Gastrocnemius medialis (tissue), 4 donors: ENCODE data around the gene MED13. TPM values are rescaled to one million over a fixed set of nuclear protein-coding genes. Genes with fewer than 3 reads are reported as not detected.

Experiments
- ATAC-seq, 2 donors: fragments of 150-250 bp; one replicate each; pipeline ENCODE4 v1.9.1; 2016
- DNase-seq, 2 donors: peaks; one replicate each; pipeline ENCODE4 v3.0.0-alpha.2; 2019
- H3K27ac ChIP-seq, 4 donors: fragments of 200-600 bp; sonication (generic); 1 replicate in 1 of 4; 2 replicates in 3 of 4; pipeline ENCODE4 v1.5.1; 2016 to 2018; ENCODE audit warnings: mild to moderate bottlenecking in 2 of 4, moderate library complexity in 1 of 4
- H3K27me3 ChIP-seq, 3 donors: fragments of 200-600 bp; sonication (generic) in 2 of 3; 1 replicate in 1 of 3; 2 replicates in 2 of 3; pipeline versions ENCODE4 v1.5.1 to v1.6.0; 2016 to 2019; ENCODE audit warnings: mild to moderate bottlenecking in 1 of 3, moderate library complexity in 1 of 3
- H3K36me3 ChIP-seq, 2 donors: fragments of 200-600 bp; sonication (generic) in 1 of 2; one replicate each; pipeline ENCODE4 v1.5.1; 2017 to 2018
- H3K4me1 ChIP-seq, 2 donors: fragments of 200-600 bp; sonication (generic) in 1 of 2; one replicate each; pipeline ENCODE4 v1.5.1; 2016 to 2017; ENCODE audit warnings: mild to moderate bottlenecking in 2 of 2
- H3K4me3 ChIP-seq, 4 donors: fragments of 200-600 bp; sonication (generic) in 3 of 4; 1 replicate in 1 of 4; 2 replicates in 3 of 4; pipeline ENCODE4 v1.5.1; 2016 to 2019; ENCODE audit warnings: mild to moderate bottlenecking in 2 of 4
- H3K9me3 ChIP-seq, 3 donors: fragments of 200-600 bp; sonication (generic) in 2 of 3; 1 replicate in 1 of 3; 2 replicates in 2 of 3; pipeline ENCODE4 v1.5.1; 2016 to 2019
- POLR2A ChIP-seq, 2 donors: fragments of 450-650 bp; IDR thresholded peaks; one replicate each; pipeline ENCODE4 v1.6.1; 2017; ENCODE audit warnings: antibody characterized with exemption in 2 of 2, mild to moderate bottlenecking in 2 of 2, moderate library complexity in 2 of 2
- in situ Hi-C, 4 donors: fragments of 200-750 bp; cut with MboI; loops; one replicate each; pipeline versions ENCODE4 v1.15.0 to v1.8.0; 2017; ENCODE audit warnings: low sequenced_read_pairs in 4 of 4
- intact Hi-C: fragments of 100-400 bp; cut with DNase I; formaldehyde crosslinking; loops from one replicate; pipeline ENCODE4 v1.15.1; 2023; ENCODE audit warnings: low total_unique reads
- total RNA-seq, 4 donors: library from RNA; depleted of rRNA; stranded (reverse); fragments of >200 nt; gene quantifications; one replicate each; pipeline versions ENCODE4 v1.1.0 to v1.2.3, GENCODE V29; 2016
- TF ChIP-seq, protein P1 (sequence below), 5 experiments: fragments of 450-650 bp in 3 of 5; fragments of 200-600 bp in 2 of 5; sonication (generic) in 2 of 5; IDR thresholded peaks in 4 of 5; conservative IDR thresholded peaks in 1 of 5; 1 replicate in 4 of 5; 2 replicates in 1 of 5; pipeline ENCODE4 v1.5.1; 2016 to 2019; ENCODE audit warnings: antibody characterized with exemption in 5 of 5, mild to moderate bottlenecking in 3 of 5, moderate library complexity in 3 of 5

The MED13 gene
- total RNA-seq, 4 donors from 2014 or later: 54.9 to 142 (median 67.8) TPM

DNA sequence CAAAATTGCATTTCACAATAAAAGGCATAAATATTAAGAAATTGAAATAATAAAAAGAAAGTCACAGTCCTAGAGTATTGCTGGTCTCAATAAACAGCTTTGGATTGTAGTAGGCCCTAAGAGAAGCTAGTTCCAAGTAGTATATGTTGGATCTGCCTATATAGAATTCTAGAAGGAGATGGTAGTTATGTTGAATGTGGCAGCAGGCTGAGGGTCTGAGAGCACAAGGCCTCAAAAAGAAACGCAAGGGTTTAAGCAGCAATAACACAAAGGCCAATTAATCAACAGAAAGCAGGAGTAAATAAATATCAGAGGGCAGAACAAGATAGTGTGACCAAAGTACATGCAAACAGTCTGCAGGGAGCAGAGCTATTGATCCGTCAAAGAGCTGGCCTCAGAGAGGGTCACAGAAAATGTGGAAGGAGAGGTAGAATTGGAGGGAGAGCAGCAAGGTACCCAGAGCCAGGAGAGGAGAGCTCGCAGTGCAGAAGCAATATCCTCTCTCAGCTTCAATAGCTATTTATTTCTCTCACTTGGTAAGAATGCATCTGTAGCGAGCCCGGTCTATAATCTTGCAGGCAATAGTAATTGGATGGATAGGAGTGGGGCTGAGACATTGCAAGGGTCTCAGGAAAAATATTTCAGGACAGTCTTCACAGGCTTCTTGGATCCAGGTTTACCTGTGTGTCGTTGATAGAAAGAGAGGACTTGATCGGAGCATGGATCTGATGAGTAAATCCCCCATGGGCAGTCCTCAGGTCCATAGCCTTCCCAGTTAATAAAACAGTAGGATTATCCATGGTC is 25.1 kb upstream of the MED13 start:
- Histone ChIP-seq H3K9me3 (no peaks in the 10 kb centered on the region), H3K36me3 (no peaks in the 10 kb centered on the region), H3K27me3 (no peaks in the 10 kb centered on the region), H3K27ac (no peak overlapping the region), H3K4me1 (no peaks in the 10 kb centered on the region), H3K4me3 (no peak overlapping the region)
- in situ Hi-C loops (no loop called here), intact Hi-C loops (no loop called here)
- DNase-seq: no peak
- ATAC-seq: no peak
- no peak for TF ChIP-seq POLR2A (IDR thresholded peaks at IDR 0.05)
- TF ChIP-seq, protein P1, sequence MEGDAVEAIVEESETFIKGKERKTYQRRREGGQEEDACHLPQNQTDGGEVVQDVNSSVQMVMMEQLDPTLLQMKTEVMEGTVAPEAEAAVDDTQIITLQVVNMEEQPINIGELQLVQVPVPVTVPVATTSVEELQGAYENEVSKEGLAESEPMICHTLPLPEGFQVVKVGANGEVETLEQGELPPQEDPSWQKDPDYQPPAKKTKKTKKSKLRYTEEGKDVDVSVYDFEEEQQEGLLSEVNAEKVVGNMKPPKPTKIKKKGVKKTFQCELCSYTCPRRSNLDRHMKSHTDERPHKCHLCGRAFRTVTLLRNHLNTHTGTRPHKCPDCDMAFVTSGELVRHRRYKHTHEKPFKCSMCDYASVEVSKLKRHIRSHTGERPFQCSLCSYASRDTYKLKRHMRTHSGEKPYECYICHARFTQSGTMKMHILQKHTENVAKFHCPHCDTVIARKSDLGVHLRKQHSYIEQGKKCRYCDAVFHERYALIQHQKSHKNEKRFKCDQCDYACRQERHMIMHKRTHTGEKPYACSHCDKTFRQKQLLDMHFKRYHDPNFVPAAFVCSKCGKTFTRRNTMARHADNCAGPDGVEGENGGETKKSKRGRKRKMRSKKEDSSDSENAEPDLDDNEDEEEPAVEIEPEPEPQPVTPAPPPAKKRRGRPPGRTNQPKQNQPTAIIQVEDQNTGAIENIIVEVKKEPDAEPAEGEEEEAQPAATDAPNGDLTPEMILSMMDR (IDR thresholded peaks at IDR 0.05 in 4 of 5, conservative IDR thresholded peaks at IDR 0.05 in 1 of 5): no peak

DNA sequence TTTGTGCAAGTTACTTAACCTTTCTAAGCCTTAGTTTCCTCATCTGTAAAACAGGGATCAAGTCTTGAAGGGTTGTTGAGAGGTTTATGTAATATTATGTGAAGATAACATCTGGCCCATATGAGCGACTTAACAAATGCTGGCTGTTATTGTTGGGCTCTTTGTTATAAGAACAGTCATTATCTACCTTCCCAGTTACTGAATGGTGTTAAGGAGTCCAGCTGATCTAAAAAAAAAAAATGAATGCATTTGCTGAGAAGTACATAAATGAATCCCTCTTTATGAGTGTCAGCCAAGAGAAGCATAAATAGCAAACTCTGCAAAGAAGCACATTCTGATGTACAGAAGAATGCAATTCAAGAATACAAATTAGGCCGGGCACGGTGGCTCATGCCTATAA is 24.3 kb upstream of the MED13 start:
- ATAC-seq: no peak
- Histone ChIP-seq H3K27ac (no peak overlapping the region), H3K36me3 (no peaks in the 10 kb centered on the region), H3K4me3 (no peak overlapping the region), H3K27me3 (no peaks in the 10 kb centered on the region), H3K9me3 (no peaks in the 10 kb centered on the region), H3K4me1 (no peaks in the 10 kb centered on the region)
- in situ Hi-C loops (no loop called here), intact Hi-C loops (no loop called here)
- DNase-seq: no peak
- no peak for TF ChIP-seq POLR2A (IDR thresholded peaks at IDR 0.05)
- TF ChIP-seq, protein P1 (IDR thresholded peaks at IDR 0.05 in 4 of 5, conservative IDR thresholded peaks at IDR 0.05 in 1 of 5): no peak

DNA sequence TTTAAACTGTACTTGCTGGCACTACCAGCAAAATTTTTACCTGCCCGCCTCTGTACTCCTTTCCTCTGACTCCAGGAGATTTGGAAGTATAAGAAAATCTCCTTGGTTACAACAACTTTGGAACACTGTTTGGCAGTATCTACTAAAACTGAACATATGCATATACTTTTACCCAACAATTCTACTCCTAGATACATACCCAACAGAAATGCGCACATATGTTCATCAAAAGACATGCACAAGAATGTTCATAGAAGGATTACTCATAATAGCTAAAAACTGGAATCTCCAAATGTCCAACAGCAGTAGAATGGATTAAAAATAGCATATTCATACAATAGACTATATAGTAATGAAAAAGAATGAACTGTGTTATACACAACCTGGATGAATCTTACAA is 21.7 kb upstream of the MED13 start:
- no peak for DNase-seq
- in situ Hi-C loops: no loop called here
- no peak overlapping the region for H3K27ac ChIP-seq
- no peaks in the 10 kb centered on the region for H3K9me3 ChIP-seq
- no peaks in the 10 kb centered on the region for H3K36me3 ChIP-seq
- H3K4me3 ChIP-seq: no peak overlapping the region
- ATAC-seq: no peak
- no peaks in the 10 kb centered on the region for H3K27me3 ChIP-seq
- TF ChIP-seq, protein P1 (IDR thresholded peaks at IDR 0.05 in 4 of 5, conservative IDR thresholded peaks at IDR 0.05 in 1 of 5): no peak
- intact Hi-C loops: no loop called here
- no peaks in the 10 kb centered on the region for H3K4me1 ChIP-seq

DNA sequence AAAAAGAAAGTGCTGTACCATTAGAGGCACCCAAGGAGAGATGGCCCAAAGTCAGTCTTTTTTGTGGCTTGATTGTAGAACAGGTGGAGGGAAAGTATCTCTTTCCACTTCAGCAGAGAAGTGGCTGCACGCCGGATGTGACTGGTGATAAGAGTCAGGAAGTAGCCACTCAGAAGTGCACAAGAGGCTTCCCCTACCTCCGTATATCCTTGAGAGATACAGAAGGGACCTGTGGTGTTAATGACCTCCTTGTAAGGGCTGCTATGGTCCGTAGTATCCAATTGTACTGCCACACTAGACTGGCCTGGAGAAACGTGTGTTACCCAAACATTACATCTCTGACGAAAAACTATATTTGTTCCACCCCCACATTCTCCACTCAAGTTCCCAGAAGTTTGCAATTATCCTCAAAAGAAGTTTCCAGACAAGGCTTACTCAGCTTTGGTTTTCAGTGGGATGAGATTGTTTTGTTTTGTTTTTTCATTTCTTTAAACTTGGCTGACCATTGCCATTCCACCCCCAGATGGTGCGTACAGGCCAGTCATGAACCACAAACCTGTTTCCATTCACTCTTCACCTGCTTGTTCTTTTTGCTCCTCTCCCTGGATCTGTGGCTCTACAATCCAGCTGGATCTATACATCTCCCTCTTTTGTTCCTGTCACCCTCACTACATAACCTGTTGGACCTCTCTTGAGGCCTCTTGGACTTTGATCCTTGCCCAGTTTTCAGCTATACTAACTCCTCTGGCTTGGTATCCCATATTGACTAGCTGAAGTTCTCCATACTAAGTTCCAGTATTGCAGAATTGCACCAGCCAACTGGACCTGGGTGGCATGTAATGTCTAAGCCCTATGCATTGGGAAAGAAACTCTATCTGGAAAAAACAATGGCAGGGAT is 20.7 kb upstream of the MED13 start:
- no peaks in the 10 kb centered on the region for H3K9me3 ChIP-seq
- in situ Hi-C loops (no loop called here), intact Hi-C loops (no loop called here)
- no peaks in the 10 kb centered on the region for H3K4me1 ChIP-seq
- TF ChIP-seq, protein P1 (IDR thresholded peaks at IDR 0.05 in 4 of 5, conservative IDR thresholded peaks at IDR 0.05 in 1 of 5): no peak
- no peak for TF ChIP-seq POLR2A (IDR thresholded peaks at IDR 0.05)
- ATAC-seq (no peak), DNase-seq (no peak)
- no peak overlapping the region for H3K4me3 ChIP-seq
- no peaks in the 10 kb centered on the region for H3K36me3 ChIP-seq
- no peaks in the 10 kb centered on the region for H3K27me3 ChIP-seq
- H3K27ac ChIP-seq: no peak overlapping the region
